ENCODE measurements around the gene IQCN.

GRCh38 chr19:18319591-18320135 is 45.4 kb upstream of the IQCN start:
- TF ChIP-seq CTCF (IDR thresholded peaks at IDR 0.05; ENCODE audit: borderline replicate concordance, extremely low read depth, low read length, poor library complexity, severe bottlenecking) (no peak), EZH2 (IDR thresholded peaks at IDR 0.05; ENCODE audit: borderline replicate concordance, low read depth, low read length, severe bottlenecking) (no peak)

All from DND-41 (cell line).